Activated T-cell treated with anti-CD3 and anti-CD28 coated beads for 48 hours (primary cell): ENCODE results near the gene ZSWIM6.
"Not testable (repeated sequence)": the region's sequence is repeated elsewhere in the genome, so short reads cannot be mapped to it uniquely, and the experiment has no call there.

Source experiments
- DNase-seq: peaks from one replicate; pipeline ENCODE4 v3.0.0-alpha.2; 2020; ENCODE audit warnings: low read depth

The ZSWIM6 gene

DNA sequence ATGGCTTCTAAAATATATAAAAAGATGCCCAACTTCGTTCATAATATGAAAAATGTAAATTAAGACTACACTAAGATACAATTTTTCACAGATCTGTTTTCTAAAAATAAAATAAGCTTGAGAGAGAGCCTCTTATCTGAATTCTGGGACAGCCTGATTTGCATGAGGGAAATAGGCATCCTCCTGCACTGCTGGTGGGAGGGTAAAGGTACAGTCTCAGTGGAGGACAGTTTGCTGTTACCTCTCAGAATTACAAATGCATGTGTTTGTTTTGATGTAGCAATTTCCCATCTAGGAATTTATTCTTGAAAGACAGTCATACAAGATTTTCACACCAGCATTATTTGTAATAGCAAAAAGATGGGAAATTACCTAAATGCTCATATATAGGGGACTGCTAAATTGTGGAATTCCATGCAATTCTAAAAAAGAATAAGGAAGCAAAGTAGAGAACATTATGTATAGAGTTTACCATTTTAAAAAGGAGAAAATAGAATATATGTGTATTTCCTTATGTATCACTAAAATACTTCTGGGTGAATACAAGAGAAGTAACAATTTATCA is 75.7 kb downstream of the ZSWIM6 start:
- DNase-seq = no peak

DNA sequence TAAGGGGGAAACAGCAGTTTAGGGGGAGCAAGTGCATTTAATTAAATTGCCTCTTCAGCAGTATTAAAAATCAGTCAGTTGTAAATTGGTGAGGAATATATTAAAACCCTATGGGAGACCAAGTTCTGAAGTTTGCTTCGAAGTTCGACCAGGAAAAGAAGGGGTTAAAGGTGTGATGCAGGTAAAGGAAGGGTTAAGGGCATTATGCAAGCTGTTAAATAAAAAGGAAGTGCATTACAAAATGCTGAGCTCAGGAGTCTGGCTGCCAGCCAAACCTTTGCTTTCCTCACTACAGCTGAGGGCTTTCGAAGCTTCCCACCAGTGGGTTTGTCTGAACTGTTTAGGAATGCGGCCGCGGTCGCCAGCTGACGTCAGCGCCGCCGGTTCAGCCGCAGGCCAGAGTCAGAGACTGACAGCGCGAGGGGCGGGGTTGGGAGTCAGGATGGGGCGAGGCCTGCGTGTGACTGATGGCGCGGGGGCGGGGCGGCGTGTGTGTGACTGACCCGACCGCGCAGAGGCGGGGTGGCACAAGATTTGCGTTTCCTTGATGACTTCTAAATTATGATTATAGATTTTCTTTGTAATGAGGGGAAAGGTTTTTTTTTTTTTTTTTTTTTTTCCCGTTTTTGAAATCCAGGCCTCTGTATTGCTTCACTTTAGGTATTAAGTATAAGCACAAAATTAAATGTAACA is 76.6 kb downstream of the ZSWIM6 start:
- peak; percentile 98 for DNase-seq

DNA sequence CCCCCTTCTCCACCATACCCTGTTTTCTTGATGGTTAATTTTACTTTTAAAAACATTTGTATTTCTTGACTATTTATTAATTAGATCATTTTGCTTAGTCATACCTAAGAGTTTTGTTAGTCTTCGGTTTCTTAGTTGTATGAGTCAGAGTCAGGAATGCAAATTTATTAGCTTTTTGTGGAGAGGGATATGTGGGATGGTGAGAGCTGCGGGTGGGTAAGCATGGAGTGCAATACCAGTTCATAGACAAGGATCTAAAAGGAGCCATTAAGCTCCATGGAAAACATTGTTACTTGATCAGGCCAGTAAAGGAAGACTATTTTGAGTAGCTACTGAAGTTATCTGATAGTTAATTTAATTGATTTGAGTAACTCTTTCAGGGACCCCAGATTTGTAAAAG is 77.5 kb downstream of the ZSWIM6 start:
- DNase-seq = no peak

DNA sequence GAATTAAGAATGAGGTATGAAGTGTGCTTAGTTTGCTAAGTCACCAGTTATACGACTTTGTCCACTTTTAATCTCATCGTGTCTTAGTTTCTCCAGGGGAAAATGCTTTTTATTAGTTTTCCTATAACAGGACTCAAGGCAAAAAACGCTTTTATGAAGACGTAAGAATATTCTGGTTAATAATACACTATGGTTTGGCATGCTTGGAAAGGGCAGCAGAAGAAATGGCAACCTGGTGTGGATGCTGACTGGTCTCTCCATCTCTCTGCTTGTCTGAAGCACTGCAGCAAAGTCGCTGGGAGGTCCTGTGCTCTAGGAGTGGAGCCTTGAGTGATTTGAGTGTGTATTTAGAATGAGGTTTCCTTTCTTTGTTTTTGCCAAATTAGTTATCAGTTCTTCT is 78.8 kb downstream of the ZSWIM6 start:
- DNase-seq = no peak

DNA sequence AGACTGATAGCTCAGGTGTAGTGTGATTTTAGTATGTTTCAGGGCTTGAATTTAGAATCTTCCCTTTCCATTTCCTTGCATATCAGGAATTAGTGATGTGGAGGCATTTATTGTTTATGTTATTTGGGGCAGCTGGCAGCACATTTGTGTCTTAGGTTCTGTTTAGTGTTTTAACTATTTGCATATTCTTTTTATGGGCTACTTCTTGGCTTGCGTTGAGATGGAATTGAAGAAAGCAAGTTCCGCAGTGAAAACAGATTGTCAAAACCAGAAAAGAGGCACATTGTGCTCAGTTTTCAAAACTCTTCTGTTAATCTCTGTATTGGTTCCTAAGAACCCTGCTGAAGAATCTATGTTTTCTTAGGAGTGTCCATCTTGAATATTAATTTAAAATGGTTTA is 80.3 kb downstream of the ZSWIM6 start:
- no peak for DNase-seq

DNA sequence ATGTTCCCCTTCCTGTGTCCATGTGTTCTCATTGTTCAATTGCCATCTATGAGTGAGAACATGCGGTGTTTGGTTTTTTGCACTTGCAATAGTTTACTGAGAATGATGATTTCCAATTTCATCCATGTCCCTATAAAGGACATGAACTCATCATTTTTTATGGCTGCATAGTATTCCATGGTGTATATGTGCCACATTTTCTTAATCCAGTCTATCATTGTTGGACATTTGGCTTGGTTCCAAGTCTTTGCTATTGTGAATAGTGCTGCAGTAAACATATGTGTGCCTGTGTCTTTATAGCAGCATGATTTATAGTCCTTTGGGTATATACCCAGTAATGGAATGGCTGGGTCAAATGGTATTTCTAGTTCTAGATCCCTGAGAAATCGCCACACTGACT is 81.1 kb downstream of the ZSWIM6 start:
- not testable (repeated sequence) for DNase-seq

DNA sequence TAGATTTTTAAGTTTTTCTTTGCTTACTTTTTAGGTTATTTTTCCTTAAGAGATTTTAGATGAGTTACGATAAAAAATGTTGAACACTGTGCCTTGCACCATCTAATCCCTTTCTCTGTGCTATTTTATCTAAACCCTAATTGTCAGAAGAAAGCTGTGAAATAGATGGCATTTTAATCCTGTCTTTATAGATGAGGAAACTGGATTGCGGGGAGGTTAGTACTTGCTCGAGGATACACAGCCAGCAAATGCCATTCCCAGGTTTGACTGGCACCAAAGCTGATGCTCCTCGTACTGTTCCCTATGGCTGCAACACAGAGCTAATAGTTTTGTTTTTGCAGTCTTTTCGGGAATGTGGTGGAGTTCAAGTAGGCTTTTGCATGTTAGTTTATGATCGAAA is 82.7 kb downstream of the ZSWIM6 start:
- no peak for DNase-seq

DNA sequence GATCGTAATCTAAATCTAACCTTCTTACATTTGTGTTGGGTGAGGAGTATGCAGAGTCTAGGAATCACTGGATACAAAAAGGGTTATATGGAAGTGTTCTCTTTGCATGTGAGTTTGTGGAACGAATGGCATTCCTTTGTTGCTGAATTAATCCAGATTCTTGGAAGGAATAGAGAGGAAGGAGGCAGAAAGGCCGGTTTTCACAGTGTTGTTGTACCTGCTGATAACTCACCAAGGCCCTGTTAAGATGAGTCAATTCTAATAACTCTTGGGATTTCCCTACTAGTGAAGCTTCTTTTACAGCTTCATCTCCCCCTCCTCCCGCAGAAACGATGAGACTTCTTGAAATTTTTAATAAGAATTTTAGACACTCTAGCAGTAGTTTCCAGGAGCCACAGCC is 84.0 kb downstream of the ZSWIM6 start:
- DNase-seq = no peak

DNA sequence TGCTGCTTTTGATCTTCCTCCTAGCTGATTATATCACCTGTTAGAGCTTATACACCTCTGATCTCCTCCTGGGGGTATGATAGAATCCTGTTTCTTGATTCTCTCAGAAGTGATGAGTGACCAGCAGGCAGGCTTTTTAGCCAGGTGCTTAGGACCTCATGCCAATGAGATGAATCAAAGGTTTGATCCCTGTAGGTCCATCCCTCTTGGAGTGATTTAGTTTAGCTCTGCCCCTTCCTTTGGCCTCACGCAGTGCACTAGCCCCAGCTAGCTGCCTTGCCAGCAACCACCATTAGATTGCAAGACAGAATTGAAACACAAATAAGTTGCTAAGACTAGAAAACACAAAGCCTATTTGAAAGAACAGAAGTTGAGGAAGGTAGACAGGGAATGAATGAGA is 84.4 kb downstream of the ZSWIM6 start:
- no peak for DNase-seq

DNA sequence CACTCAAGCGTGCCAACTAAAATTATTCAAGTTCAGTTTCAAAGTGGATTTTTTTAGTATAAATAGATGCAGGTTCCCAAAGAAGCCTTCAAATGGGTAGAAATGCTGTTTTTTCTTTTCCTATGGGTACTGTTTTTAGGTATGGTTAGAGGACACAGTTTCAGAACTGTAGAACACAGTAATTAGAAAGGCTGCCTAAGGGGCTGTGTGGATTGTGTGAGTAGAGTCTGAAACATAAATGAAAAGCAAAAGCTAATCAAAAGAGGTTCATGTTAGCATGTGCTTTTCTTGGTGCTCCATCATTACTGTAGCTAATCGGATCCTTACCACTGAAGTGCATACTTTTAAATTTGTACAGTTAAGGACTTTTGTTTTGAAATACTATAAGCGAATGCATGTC is 85.3 kb downstream of the ZSWIM6 start:
- DNase-seq = no peak

DNA sequence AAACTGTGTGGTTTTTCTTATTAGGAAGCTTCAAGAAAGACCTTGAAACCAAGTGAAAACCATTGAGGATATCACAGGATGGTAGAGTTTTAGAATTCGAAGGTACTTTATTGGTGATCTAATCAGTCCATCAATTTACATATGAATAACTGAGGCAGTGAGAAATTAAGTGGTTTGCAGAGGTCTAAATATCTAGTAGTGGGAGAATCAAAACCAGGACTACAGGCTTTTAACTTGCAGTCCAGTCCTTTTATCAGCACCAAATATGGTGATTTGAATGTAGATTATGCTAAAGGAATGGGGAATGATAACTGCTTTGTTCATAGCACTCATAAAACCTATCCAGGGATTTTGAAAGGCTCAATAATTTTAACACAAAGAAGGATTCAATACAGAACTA is 85.8 kb downstream of the ZSWIM6 start:
- no peak for DNase-seq

DNA sequence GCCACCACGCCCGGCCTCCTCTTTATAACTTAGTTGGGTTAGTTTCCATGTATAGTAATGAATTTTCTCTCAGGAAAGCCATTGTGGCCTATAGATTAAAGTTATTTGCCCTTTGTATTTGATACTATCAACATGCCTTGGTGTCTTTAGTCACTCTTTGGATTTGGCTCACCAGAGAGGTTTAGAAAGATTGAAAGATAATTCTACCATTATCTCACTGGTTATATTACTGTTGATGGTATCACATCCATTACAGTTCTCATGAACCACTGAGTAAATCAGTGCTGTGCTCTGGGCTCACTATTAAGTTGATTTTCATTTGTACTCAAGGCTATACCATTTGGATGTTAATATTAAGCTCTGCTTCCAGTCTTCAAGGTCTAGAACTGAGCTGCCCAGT is 87.0 kb downstream of the ZSWIM6 start:
- DNase-seq = no peak

DNA sequence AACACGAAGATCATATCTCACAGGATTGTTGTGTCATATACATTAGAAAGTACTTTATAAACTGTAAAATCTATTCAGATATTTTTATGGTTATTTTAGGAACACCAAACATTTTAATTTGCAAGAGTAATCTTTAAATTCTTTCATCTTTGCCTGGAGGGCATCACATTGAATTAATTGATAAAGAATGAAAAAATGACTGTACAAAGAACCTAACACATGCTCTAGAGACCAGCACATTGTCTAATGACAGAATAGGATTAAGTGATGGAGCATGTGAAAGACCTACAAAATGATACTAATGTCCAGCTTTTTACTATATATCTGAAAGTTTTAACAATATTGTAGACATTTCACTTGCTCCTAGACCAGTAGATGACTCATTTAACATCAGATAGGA is 88.0 kb downstream of the ZSWIM6 start:
- no peak for DNase-seq

DNA sequence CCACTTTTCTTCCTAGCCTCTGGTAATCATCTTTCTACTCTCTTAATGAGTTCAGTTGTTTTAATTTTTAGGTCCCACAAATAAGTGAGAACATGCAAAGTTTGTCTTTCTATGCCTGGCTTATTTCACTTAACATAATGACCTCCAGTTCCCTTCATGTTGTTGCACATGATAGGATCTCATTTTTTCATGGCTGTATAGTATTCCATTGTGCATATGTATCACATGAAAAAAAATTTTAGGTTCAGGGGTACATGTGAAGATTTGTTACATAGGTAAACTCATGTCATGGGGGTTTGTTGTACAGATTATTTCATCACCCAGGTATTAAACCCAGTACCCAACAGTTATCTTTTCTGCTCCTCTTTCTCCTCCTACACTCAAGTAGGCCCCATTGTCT is 89.2 kb downstream of the ZSWIM6 start:
- not testable (repeated sequence) for DNase-seq

DNA sequence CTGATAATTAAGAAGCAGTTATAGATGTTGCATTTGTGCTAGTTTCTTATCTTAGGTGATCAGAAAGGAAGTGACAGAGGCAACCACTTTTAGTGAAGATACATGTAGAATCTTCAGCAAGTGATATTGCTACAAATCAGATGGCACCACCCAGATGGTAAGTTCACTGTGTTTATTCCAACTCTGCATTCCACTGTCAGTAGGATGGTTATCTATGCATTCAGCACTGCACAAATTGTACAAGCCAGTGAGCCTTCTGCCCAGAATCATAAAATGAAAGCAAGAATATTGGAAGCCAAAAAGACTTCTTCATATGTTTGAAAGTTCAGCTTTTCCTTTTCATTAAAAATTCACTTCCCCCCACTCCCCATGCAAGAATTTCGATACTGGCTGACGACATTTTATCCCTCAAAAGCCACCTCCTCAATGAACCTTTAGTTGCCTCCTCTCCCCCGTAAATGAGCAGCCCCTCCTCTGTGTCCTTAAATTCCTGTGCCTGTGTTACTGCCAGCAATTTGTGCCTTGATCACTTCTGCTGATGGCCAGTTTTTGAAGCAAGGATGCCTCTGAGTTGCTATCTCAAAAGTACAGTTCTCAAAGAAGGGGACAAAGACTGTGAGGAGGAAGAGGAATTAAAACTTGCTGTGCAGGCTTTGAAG is 91.6 kb downstream of the ZSWIM6 start:
- DNase-seq = no peak

DNA sequence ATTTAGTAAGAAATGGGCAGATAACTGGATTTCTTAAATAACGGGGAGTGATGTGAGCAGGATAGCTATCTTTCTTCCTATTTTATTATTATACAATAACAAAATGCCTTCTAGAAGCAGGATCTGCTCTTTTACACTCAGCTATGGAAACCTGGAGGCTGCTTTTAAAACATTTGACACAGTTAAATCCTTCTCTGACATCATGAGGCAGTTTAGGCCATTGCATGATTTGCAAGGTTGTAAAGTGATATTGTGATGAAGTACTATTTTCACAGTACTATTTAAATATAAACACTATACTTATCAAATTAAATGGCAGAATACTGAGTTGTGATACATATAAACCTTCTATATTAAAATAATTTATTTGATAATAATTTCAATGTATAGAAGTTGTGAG is 93.9 kb downstream of the ZSWIM6 start:
- DNase-seq = no peak

DNA sequence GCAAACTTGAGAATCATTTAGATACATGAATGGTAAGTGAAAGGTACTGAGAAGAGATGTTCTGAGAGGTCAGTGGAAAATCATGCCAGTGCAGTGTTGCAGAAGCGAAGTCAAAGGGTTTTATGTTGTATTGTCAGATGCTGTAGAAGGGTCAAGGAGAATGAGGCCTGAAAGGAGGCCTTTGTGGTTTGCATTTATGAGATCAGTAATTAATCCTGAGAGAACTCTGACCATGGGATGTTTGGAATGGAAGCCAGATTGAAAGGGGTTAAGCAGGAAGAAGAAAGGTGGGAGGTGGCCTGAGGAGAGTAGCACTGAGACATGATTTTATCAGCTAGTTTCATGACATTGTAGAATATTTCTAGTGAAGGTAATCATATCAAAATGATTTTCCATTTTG is 97.8 kb downstream of the ZSWIM6 start:
- no peak for DNase-seq

DNA sequence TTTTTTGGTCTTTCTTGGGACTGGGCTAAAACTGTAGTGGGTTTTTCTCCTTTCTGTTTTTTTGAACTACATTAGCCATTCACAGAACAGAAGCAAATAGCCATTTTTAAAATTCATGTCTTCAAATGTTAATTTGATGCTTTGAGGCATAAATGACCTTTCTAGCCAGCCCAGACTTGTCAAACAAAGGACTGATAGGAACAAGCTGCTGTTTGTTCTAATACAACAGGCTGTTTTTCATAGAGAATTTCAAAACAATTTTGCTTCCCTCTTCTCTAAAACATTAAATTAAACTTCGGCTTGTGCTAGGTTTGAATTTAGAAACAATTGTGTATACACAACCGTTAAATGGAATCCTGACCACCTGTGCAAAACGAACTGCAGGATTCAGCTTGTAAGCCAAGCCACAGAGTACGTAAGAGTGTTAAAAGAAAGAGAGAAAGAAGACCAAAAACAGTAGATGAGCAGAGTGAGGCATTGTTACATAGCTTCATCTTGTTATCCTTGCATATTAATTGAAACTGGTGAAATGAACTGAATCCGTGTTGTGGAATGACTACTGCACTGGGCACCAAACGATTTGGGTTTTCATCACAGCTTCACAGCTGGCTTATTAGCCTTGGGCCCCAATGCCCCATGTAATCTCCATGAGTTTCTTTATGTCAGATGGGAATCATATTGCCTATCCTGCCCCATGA is 100.0 kb downstream of the ZSWIM6 start:
- no peak for DNase-seq

DNA sequence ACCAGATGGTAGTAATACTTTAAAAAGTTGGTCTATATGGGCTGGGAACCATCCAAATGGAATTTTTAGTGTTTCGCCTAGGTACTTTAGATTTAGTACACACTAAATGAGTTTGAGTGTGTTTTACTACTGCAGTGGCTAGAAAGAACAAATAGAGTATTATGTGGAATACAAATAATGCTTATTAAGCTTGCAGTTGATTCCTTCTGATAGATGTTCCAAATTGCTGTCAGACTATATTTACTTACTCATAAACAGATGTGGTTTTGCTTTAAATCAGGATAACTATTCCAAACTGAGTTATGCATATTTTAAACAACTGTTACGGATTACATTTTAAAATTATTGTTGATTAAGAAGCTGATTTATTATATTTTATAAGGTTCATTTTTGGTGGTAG is 103.3 kb downstream of the ZSWIM6 start:
- no peak for DNase-seq

DNA sequence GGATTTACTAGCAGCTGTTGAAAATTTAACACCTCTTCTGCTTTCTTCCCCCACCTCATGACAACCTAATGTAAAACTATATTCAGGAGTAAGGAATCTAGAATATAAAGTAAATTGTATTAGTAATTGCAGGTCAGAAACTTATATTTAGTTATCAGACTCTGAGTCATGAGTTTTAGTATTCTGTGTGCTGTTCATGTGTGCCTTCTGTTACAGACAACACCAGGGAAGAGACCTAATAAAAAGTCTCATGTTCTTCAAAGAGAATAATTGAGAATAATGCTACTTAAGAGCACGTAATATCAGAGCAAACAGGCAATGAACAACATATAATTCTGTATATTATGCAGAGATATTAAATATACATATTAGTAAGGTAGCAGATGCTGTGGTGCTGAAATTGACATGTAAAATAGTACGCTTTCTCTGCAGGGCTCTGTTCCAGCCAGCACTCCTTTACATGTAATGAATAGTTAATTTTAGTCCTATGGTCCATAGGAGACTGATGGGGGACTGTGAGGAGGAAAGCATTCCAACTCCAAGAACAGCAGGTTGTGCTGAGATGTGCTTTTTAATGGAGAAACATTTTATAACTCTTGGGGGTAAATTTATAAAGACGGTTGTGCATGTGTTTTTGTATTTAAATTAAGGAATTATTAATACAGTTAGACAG is 106.4 kb downstream of the ZSWIM6 start:
- DNase-seq = no peak

DNA sequence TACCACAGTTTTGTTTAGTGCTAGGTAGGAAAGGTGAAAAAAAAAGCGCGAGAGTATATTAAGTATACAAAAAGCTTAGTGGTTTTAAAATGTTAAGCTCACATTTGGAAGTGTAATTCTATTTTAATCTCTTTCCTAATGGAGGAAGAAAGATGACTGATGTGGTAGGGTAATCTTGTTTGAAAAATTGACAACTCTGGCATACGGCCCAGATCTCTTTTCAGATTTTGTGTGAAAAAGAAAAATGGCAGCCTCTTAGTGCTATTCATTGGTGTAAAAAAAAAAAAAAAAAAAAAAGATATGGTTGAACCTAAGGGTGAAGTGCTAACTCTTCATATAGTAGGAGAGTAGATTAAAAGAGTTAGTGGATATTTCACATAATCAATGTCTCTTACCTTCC is 108.0 kb downstream of the ZSWIM6 start:
- no peak for DNase-seq

DNA sequence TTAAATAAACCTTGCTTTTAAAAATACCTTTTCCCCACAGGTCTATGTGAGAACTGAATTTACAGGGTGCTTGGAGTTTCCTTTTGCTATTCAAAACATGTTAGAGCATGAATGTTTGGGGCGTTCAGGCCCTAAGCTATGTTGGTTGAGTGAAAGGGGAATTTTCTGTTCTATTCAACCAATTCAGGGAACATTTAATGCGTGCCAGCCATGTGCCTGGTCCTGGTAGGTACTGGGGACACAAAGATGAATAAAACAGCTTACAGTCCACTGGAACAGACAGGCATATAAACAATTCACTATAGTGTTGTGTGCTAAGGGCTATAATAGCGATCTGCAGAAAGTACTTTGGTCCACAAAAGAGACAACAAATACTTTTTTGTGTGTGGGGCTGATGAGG is 108.5 kb downstream of the ZSWIM6 start:
- no peak for DNase-seq

DNA sequence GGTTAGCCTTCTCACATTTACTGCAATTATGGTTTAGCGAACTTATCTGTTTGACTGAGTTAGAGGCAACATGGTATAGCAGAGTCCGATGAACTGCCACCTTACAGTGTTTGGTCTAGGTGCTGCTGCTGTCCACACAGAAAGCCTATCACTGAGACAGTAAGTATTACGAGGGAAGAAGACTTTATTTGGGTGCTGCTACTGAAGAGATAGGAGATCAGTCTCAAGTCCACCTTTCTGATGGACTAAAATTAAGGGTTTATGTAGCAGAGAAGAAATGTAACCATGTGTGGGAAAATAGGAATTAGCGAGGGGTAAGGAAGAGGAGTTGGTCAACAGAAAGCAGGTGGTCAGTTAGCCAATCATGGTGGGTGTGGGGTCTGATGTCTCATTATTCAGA is 109.7 kb downstream of the ZSWIM6 start:
- no peak for DNase-seq
